ENCODE data around the gene INPP5E.
"Not testable (repeated sequence)": the region's sequence is repeated elsewhere in the genome, so short reads cannot be mapped to it uniquely, and the experiment has no call there.

The INPP5E gene

GRCh38 chr9:136429075-136429628 is 10.5 kb downstream of the INPP5E start:
- DNase-seq = no peak

GRCh38 chr9:136426787-136427186 is 12.9 kb downstream of the INPP5E start:
- DNase-seq = no peak

GRCh38 chr9:136425367-136425766 is 14.3 kb downstream of the INPP5E start:
- DNase-seq = not testable (repeated sequence)

- DNase-seq = no peak
Observed at GRCh38 chr9:136424750-136425362, 14.8 kb downstream of the INPP5E start.

GRCh38 chr9:136423432-136424146 is 16.1 kb downstream of the INPP5E start:
- no peak for DNase-seq

GRCh38 chr9:136422876-136423275 is 16.8 kb downstream of the INPP5E start:
- DNase-seq = no peak

GRCh38 chr9:136421791-136422190 is 17.9 kb downstream of the INPP5E start:
- no peak for DNase-seq

- no peak for DNase-seq
Observed at GRCh38 chr9:136419092-136419420, 20.6 kb downstream of the INPP5E start.

- no peak for DNase-seq
Observed at GRCh38 chr9:136418182-136419091, 21.2 kb downstream of the INPP5E start.

GRCh38 chr9:136416914-136417313 is 22.7 kb downstream of the INPP5E start:
- DNase-seq = no peak

GRCh38 chr9:136416427-136416826 is 23.2 kb downstream of the INPP5E start:
- no peak for DNase-seq

GRCh38 chr9:136412962-136413361 is 26.7 kb downstream of the INPP5E start:
- no peak for DNase-seq

- DNase-seq = no peak
Observed at GRCh38 chr9:136411378-136411777, 28.3 kb downstream of the INPP5E start.

GRCh38 chr9:136410500-136411287 is 29.0 kb downstream of the INPP5E start, which contains the start of the genes ENTR1 and PMPCA:
TSS of gene ENTR1 (minus strand) at chr9:136410614. CDS start at chr9:136410397, 217 bp downstream.
TSS of gene PMPCA (plus strand) at chr9:136410658. CDS start at chr9:136410669, 11 bp downstream.
- DNase-seq = peak; percentile 94

- DNase-seq = peak; percentile 58
Observed at GRCh38 chr9:136409557-136410455, 29.8 kb downstream of the INPP5E start.

GRCh38 chr9:136407911-136408310 is 31.7 kb downstream of the INPP5E start:
- DNase-seq = peak; percentile 12

- DNase-seq = not testable (repeated sequence)
Observed at GRCh38 chr9:136407061-136407460, 32.6 kb downstream of the INPP5E start.

- not testable (repeated sequence) for DNase-seq
Observed at GRCh38 chr9:136405904-136406303, 33.7 kb downstream of the INPP5E start.

GRCh38 chr9:136405481-136405880 is 34.2 kb downstream of the INPP5E start:
- no peak for DNase-seq

GRCh38 chr9:136404801-136405136 is 34.9 kb downstream of the INPP5E start:
- no peak for DNase-seq
